H1 (cell line): ENCODE measurements around the gene TMEM131L.

Source experiments
- CBX5 ChIP-seq: fragments of 300-800, 300-1000 bp; sonication (generic); IDR thresholded peaks from 2 replicates; pipeline ENCODE4 v1.7.1; 2016; ENCODE audit warnings: antibody characterized with exemption, low read length, low read depth
- CTCF ChIP-seq, 3 experiments: IDR thresholded peaks; 1 replicate in 2 of 3; 2 replicates in 1 of 3; pipeline versions ENCODE4 v1.5.1 to v1.6.1; 2011; ENCODE audit warnings: low read length in 3 of 3, mild to moderate bottlenecking in 3 of 3, inconsistent platforms in 2 of 3, low read depth in 1 of 3, moderate library complexity in 1 of 3; ENCODE audit not compliant: insufficient read depth in 1 of 3; ENCODE audit errors: control extremely low read depth in 1 of 3
- GTF2F1 ChIP-seq: IDR thresholded peaks from 2 replicates; pipeline ENCODE4 v1.6.1; 2012; ENCODE audit warnings: low read depth, low read length, improper control_type of control experiment, borderline replicate concordance
- MAX ChIP-seq: IDR thresholded peaks from 2 replicates; pipeline ENCODE4 v1.6.1; 2012; ENCODE audit warnings: inconsistent platforms
- POLR2AphosphoS5 ChIP-seq: IDR thresholded peaks from 2 replicates; pipeline ENCODE4 v1.6.1; 2011; ENCODE audit warnings: low read depth, low read length
- SAP30 ChIP-seq: fragments of 300-600 bp; sonication (generic); IDR thresholded peaks from 2 replicates; pipeline ENCODE4 v1.7.1; 2012; ENCODE audit warnings: low read length, moderate library complexity, mild to moderate bottlenecking, inconsistent platforms; ENCODE audit not compliant: insufficient read depth, insufficient replicate concordance

DNA sequence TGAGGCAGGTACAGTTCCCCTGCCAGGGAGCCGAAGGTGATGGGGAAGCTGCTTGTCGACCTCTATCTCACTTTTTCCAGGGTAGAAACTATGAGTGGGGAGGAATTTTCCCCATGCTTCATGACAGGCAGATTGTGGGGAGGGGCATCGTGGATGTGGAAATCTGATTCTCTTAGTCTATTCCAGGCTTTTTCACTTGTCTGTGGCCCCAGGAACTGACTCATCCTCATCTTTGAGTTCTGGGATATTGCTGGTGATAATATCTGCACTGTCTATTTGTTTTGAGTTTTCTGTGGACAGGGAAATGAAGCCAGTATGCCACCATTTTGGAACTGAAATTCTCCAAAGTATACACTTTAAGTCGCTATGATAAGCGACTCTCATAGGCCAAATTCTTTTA lies 210.3 kb downstream of the TMEM131L start:
- TF ChIP-seq MAX, result no peak
- no peak for TF ChIP-seq CTCF (IDR thresholded peaks at IDR 0.05; ENCODE audit: control extremely low read depth in 1 of 3, insufficient read depth in 1 of 3, low read depth in 1 of 3, low read length in 3 of 3)
- no peak for TF ChIP-seq CBX5
- TF ChIP-seq POLR2AphosphoS5, result no peak
- TF ChIP-seq SAP30, result no peak
- no peak for TF ChIP-seq GTF2F1
